ENCODE measurements around the gene CNGA3. TPM values are rescaled to one million over a fixed set of nuclear protein-coding genes. Genes with fewer than 3 reads are reported as not detected.

The CNGA3 gene
- total RNA-seq, 3 donors from 2014 or later (not counting 1 experiment from before 2014, with no cell fraction given): not detected

DNA sequence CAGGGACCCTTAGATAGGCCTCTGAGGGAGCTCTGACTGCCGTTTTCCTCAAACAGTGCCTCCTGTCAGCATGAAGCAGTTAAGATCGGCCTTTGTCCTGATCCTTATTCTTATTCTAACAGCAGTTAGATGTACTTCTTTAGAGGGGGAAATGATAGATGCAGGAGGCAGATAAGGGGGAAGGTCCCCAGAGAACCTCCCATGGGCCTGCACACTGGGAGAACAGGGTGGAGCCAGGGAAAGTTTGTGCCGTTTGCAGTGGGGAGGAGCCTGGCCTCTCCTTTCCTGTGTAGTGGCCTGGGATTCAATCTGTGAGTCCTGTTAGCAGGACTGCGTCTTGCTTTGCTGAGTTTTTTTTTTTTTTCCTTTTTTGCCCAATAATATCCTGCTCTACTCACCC, 90.5 kb downstream of the CNGA3 start:
- Mint-ChIP-seq H3K9me3 (peaks cover 7 to 18% of the 10 kb centered on the region in 2 donors), H3K4me3 (no peak overlapping the region), H3K27me3 (ENCODE audit: low read depth in 2 of 2) (no peaks in the 10 kb centered on the region), H3K36me3 (peaks cover 6% of the 10 kb centered on the region), H3K27ac (no peak overlapping the region), H3K4me1 (peaks cover 24% of the 10 kb centered on the region in 2 donors)
- Histone ChIP-seq H3K4me3 (ENCODE audit: low read length) (no peak overlapping the region), H3K36me3 (ENCODE audit: control insufficient read depth, insufficient read depth, low read length) (no peaks in the 10 kb centered on the region), H3K4me1 (ENCODE audit: control insufficient read depth, insufficient read depth, low read length) (peaks cover 3% of the 10 kb centered on the region), H3K9me3 (ENCODE audit: control insufficient read depth, insufficient read depth, low read length) (peaks cover 7% of the 10 kb centered on the region), H3K27me3 (ENCODE audit: control insufficient read depth, insufficient read depth, low read length) (no peaks in the 10 kb centered on the region), H3K27ac (ENCODE audit: low read length) (no peak overlapping the region)
- 80% methylated on average over 4 of the region's 4 CpGs for WGBS (ENCODE audit: insufficient coverage)
- DNase-seq (no peak), ATAC-seq (no peak)
- intact Hi-C loops (cut with micrococcal nuclease): no loop called here
- TF ChIP-seq, protein P1, sequence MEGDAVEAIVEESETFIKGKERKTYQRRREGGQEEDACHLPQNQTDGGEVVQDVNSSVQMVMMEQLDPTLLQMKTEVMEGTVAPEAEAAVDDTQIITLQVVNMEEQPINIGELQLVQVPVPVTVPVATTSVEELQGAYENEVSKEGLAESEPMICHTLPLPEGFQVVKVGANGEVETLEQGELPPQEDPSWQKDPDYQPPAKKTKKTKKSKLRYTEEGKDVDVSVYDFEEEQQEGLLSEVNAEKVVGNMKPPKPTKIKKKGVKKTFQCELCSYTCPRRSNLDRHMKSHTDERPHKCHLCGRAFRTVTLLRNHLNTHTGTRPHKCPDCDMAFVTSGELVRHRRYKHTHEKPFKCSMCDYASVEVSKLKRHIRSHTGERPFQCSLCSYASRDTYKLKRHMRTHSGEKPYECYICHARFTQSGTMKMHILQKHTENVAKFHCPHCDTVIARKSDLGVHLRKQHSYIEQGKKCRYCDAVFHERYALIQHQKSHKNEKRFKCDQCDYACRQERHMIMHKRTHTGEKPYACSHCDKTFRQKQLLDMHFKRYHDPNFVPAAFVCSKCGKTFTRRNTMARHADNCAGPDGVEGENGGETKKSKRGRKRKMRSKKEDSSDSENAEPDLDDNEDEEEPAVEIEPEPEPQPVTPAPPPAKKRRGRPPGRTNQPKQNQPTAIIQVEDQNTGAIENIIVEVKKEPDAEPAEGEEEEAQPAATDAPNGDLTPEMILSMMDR (IDR thresholded peaks at IDR 0.05): no peak

DNA sequence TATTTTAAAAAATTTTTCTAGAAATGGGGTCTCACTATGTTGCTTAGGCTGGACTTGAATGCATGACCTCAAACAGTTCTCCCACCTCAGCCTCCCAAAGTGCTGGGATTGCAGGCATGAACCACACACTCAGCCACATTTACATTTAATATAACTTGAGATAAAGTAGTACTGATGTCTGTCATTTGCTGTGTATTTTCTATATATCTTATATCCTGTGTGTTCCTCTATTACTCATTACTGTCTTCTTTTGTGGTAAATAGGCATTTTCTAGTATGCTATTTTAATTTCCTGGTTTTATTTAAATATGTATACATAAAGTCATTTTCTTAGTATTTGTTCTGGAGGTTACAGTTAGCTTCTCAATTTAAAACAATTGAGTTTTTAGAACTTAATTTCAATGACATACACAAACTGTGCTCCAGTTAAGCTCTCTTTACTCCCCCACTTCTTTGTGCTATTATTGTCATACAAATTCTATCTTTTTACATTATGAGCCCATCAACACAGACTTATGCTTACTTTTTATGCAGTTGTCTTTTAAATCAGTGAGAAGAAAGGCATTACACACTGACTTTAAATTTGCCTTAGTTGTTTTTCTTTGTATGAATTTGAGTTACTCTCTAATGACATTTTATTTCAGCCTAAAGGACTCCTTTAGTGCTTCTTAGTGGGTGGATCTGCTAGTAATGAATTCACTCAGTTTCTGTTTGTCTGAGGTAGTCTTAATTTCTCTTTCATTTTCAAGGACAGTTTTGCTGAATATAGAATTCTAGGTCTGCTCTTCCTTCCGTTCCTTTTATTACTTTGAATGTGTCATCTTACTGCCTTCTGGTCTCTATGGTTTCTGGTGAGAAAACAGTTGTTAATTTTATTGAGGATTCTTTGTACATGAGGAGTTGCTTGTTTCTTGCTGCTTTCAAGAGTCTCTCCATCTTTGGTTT, 92.2 kb downstream of the CNGA3 start:
- Mint-ChIP-seq H3K36me3 (peaks cover 6% of the 10 kb centered on the region), H3K27ac (peak overlapping the region; percentile 79 to 98), H3K27me3 (ENCODE audit: low read depth in 2 of 2) (no peaks in the 10 kb centered on the region), H3K4me3 (peak overlapping the region; percentile 76), H3K9me3 (peaks cover 7 to 18% of the 10 kb centered on the region in 2 donors), H3K4me1 (peaks cover 24% of the 10 kb centered on the region in 2 donors)
- Histone ChIP-seq H3K4me3 (ENCODE audit: low read length) (no peak overlapping the region), H3K36me3 (ENCODE audit: control insufficient read depth, insufficient read depth, low read length) (no peaks in the 10 kb centered on the region), H3K27ac (ENCODE audit: low read length) (peak overlapping the region; percentile 86), H3K27me3 (ENCODE audit: control insufficient read depth, insufficient read depth, low read length) (no peaks in the 10 kb centered on the region), H3K9me3 (ENCODE audit: control insufficient read depth, insufficient read depth, low read length) (peaks cover 7% of the 10 kb centered on the region), H3K4me1 (ENCODE audit: control insufficient read depth, insufficient read depth, low read length) (peaks cover 3% of the 10 kb centered on the region)
- WGBS (ENCODE audit: insufficient coverage): 60% methylated on average over 1 of the region's 1 CpG
- DNase-seq: peak in 1 of 2 donors; percentile 65
- intact Hi-C loops (cut with micrococcal nuclease): loop anchor here (2.0 kb wide), 1 partner anchor 26 kb away; no protein-coding TSS in a partner anchor
- TF ChIP-seq, protein P1 (IDR thresholded peaks at IDR 0.05): no peak
- ATAC-seq: peak; percentile 92 to 99 (median 94)

- TF ChIP-seq, protein P1 (IDR thresholded peaks at IDR 0.05): no peak
- no peaks in the 10 kb centered on the region for H3K27me3 ChIP-seq (ENCODE audit: control insufficient read depth, insufficient read depth, low read length)
- H3K36me3 ChIP-seq (ENCODE audit: control insufficient read depth, insufficient read depth, low read length): no peaks in the 10 kb centered on the region
- Mint-ChIP-seq H3K4me1 (peaks cover 41 to 44% of the 10 kb centered on the region in 2 donors), H3K9me3 (peaks cover 7 to 15% of the 10 kb centered on the region in 2 donors), H3K4me3 (peak overlapping the region; percentile 41), H3K36me3 (peaks cover 6% of the 10 kb centered on the region), H3K27me3 (ENCODE audit: low read depth in 2 of 2) (no peaks in the 10 kb centered on the region), H3K27ac (peak overlapping the region; percentile 9 to 19)
- no peak overlapping the region for H3K27ac ChIP-seq (ENCODE audit: low read length)
- H3K9me3 ChIP-seq (ENCODE audit: control insufficient read depth, insufficient read depth, low read length): peaks cover 7% of the 10 kb centered on the region
- ATAC-seq (no peak), DNase-seq (no peak)
- peaks cover 23% of the 10 kb centered on the region for H3K4me1 ChIP-seq (ENCODE audit: control insufficient read depth, insufficient read depth, low read length)
- H3K4me3 ChIP-seq (ENCODE audit: low read length): no peak overlapping the region
- intact Hi-C loops (cut with micrococcal nuclease): no loop called here
- WGBS (ENCODE audit: insufficient coverage): 96% methylated on average over 3 of the region's 7 CpGs
Observed at GRCh38 chr2:98441706-98442450, 95.6 kb downstream of the CNGA3 start.

Data from natural killer cell (primary cell).